Activated CD4-positive, alpha-beta T cell treated with anti-CD3 and anti-CD28 coated beads, Interleukin-2, amount 10 ng/mL, durations not matched to agents 24 days and 14 days (primary cell): ENCODE measurements around the gene SYNGR2. TPM values are rescaled to one million over a fixed set of nuclear protein-coding genes. Genes with fewer than 3 reads are reported as not detected.
A peak's percentile ranks its signal among the peaks of the same experiment; 100 is the strongest.

Experiments used
- DNase-seq: peaks from one replicate; pipeline ENCODE4 v3.0.0; 2022
- H3K27ac Mint-ChIP-seq: one replicate; pipeline ENCODE4 v1.8.0; 2022; ENCODE audit warnings: mild to moderate bottlenecking, mixed read lengths
- H3K27me3 Mint-ChIP-seq: one replicate; pipeline ENCODE4 v1.8.0; 2022; ENCODE audit warnings: mixed read lengths
- H3K36me3 Mint-ChIP-seq: one replicate; pipeline ENCODE4 v1.8.0; 2022; ENCODE audit warnings: low read depth, mild to moderate bottlenecking, mixed read lengths
- H3K4me1 Mint-ChIP-seq: one replicate; pipeline ENCODE4 v1.8.0; 2021; ENCODE audit warnings: mixed read lengths
- H3K4me3 Mint-ChIP-seq: one replicate; pipeline ENCODE4 v1.8.0; 2022; ENCODE audit warnings: mild to moderate bottlenecking, moderate library complexity, mixed read lengths
- H3K9me3 Mint-ChIP-seq: one replicate; pipeline ENCODE4 v1.8.0; 2021; ENCODE audit warnings: mixed read lengths
- intact Hi-C: fragments of 100-400 bp; cut with micrococcal nuclease; formaldehyde crosslinking; loops from one replicate; pipeline ENCODE4 v1.15.1; 2023
- total RNA-seq: library from RNA; stranded (reverse); gene quantifications from 2 replicates; pipeline ENCODE4 v1.2.3, GENCODE V29; 2022

The SYNGR2 gene
- total RNA-seq, 1 donor from 2014 or later: 125 TPM

DNA sequence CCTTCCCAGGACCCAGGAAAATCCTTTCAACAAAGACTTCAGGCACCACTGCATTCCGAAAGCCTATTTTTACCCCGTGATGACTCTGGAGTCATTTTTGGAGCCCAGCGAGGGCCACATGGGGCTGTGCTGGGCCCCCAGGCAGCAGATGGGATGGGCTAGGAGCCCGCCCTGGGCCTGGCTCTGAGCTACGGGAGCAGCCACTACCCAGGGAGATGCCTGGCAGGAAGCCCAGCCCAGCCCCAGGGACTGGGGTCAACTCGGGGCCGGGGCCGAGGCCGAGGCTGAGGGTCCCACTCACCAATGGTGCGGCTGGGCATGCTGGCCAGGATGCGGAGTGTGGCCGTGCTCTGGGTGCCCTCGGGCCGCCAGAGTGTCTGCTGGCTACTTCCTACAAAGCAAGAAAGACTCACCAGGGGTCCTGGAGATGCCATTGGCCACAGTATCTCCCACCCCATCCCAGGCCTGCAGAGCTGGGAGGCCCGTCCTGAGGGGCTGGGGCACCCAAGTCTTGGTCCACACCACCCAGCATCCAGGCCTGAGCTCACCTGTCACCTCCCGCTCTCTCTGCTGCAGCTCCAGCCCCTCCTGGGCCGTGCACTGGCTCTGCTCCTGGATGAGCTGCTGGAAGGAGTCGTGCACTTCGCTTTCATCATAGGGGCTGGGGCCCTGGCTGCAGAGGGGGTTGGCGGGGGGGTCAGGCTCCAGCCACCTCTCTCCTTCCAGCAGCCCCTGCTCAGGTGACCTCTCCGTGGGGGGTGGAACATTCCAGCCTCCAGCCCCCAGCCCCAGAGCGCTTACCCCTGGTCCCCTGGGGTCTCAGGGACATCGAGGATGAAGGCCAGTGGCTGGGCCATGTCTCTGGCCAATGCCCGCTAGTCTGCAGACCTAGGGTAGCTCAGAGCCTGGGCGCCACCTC is 42.1 kb upstream of the SYNGR2 start:
- Mint-ChIP-seq H3K36me3 (peaks cover 55% of the 10 kb centered on the region), H3K4me1 (peaks cover 63% of the 10 kb centered on the region), H3K27me3 (no peaks in the 10 kb centered on the region), H3K9me3 (no peaks in the 10 kb centered on the region), H3K27ac (peak overlapping the region; percentile 78), H3K4me3 (peak overlapping the region; percentile 91)
- peak; percentile 64 for DNase-seq
- intact Hi-C loops: loop anchor here (5.0 kb wide), 1 partner anchor 231 kb away; no protein-coding TSS in a partner anchor

GRCh38 chr17:78126895-78127238 is 41.5 kb upstream of the SYNGR2 start:
- H3K4me3 Mint-ChIP-seq: peak overlapping the region; percentile 91
- no peaks in the 10 kb centered on the region for H3K27me3 Mint-ChIP-seq
- H3K27ac Mint-ChIP-seq: peak overlapping the region; percentile 88
- peaks cover 57% of the 10 kb centered on the region for H3K4me1 Mint-ChIP-seq
- intact Hi-C loops: loop anchor here (5.0 kb wide), 1 partner anchor 230 kb away; no protein-coding TSS in a partner anchor
- no peak for DNase-seq
- no peaks in the 10 kb centered on the region for H3K9me3 Mint-ChIP-seq
- H3K36me3 Mint-ChIP-seq: peaks cover 50% of the 10 kb centered on the region

DNA sequence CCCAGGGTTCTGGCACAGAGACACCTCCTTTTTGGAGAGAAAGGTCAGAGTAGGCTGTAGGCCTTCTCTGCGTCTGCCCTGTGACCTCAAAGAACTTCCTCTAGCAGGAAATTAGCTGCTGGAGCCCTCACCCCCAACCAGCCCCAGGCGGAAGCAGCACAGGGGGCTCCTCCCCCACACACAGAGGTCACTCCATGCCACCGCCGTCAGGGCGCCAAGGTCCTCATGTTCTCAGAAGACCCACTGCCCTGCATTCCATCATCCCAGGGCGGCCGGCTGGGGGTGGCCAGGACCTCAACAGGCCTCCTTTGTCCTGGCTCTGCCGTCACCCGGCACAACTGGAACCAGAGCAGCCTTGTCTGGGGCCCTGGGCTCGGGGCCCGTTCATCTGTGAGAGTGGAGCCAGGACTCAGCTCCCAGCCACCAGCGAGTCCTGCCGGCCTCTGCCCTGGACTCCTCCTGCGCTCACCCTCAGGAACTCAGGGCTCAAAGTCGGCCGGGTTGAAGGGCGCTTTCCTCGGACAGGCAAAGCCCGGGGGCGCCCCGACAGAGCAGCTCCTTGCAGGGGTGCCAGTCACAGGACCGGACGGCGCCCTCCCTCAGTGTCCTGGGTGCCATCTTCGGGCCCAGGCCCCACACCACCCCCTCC is 41.0 kb upstream of the SYNGR2 start:
- H3K27ac Mint-ChIP-seq: peak overlapping the region; percentile 88
- intact Hi-C loops: loop anchor here (5.0 kb wide), 1 partner anchor 230 kb away; no protein-coding TSS in a partner anchor
- H3K36me3 Mint-ChIP-seq: peaks cover 48% of the 10 kb centered on the region
- H3K4me3 Mint-ChIP-seq: peak overlapping the region; percentile 91
- no peaks in the 10 kb centered on the region for H3K9me3 Mint-ChIP-seq
- no peaks in the 10 kb centered on the region for H3K27me3 Mint-ChIP-seq
- peaks cover 54% of the 10 kb centered on the region for H3K4me1 Mint-ChIP-seq
- peak; percentile 92 for DNase-seq

DNA sequence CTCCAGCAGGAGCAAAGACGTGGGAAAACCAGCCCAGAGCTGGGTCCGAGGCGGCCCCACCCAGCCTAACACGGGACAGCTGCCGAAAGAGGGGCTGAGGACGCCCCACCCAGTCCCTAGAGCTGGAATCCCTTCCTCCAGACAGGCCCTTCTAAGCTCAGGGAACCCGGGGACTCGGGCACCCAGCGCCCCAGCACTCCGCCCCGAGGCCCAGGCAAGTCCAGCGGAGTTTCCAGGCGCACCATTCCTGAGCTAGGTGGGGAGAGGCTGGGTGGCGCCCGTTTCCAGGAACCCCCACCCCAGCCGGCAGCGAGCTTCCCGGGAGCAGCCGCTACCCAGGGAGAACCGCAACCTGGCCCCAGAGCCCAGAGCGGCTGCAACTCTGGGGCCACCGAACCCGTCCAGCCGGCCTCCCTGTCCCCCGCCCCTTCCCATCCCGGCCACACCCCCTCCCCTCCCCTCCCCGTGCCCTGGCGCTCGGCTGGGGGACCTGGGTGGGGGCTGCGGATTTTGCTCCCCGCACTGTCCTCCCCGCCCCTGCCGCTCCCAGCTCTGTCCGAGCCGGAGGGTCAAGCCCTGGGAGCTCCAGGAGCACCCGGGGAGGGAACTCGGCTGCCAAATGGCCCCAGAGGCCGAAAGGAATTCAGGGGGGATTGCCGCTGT is 40.4 kb upstream of the SYNGR2 start:
- peak; percentile 74 for DNase-seq
- intact Hi-C loops: loop anchor here (5.0 kb wide), 1 partner anchor 229 kb away; no protein-coding TSS in a partner anchor
- Mint-ChIP-seq H3K4me3 (peak overlapping the region; percentile 91), H3K9me3 (no peaks in the 10 kb centered on the region), H3K27me3 (no peaks in the 10 kb centered on the region), H3K36me3 (peaks cover 46% of the 10 kb centered on the region), H3K27ac (peak overlapping the region; percentile 88), H3K4me1 (peaks cover 53% of the 10 kb centered on the region)

- peaks cover 52% of the 10 kb centered on the region for H3K4me1 Mint-ChIP-seq
- no peaks in the 10 kb centered on the region for H3K9me3 Mint-ChIP-seq
- peak within 1 kb of the TSS; percentile 97 for H3K27ac Mint-ChIP-seq
- H3K27me3 Mint-ChIP-seq: no peaks in the 10 kb centered on the region
- H3K36me3 Mint-ChIP-seq: peaks cover 46% of the 10 kb centered on the region
- peak; percentile 91 for DNase-seq
- intact Hi-C loops: loop anchor here (5.0 kb wide), 1 partner anchor 229 kb away; no protein-coding TSS in a partner anchor
- peak within 1 kb of the TSS; percentile 99 for H3K4me3 Mint-ChIP-seq
Measured at GRCh38 chr17:78128551-78129350, 39.6 kb upstream of the SYNGR2 start, which contains the start of gene TMC6. Gene TMC6 (minus strand): TSS chr17:78128755. CDS start chr17:78126832, 1,923 bp downstream.

DNA sequence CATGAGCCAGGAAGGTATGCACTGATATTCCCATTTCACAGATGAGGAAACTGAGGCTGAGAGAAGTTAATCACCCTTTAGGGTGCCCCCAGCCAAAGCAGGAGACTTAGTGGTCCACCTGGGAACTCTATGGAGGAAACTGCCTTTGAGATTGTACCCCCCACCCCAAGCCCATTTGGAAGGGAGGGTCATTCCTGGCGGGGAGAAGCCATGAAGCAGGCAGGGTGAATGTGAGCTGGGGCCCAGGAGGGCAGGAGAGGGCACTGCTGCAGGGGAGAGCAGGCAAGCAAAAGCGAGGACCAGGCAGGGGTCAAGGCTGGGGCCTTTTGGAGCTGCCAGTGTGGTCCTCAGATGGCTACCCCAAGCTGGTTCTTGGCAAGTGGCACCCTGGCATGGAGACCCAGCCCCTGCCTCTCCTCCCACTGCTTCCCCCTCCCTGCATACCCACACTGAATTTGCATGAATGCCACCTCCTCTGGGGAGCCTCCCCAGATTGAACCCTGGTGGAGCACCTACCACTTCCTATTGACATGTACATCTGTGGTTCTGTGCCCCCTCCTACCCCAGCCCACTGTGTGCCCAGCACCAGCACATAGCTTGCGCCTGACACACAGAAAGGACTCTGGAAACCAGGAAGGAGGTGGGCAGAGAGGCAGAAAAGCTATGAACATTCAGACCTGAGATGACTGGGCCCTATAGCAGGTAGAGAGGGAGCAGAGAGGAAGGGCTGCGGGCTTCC is 38.9 kb upstream of the SYNGR2 start:
- Mint-ChIP-seq H3K27me3 (no peaks in the 10 kb centered on the region), H3K27ac (peak overlapping the region; percentile 97), H3K4me3 (peak overlapping the region; percentile 99), H3K36me3 (peaks cover 46% of the 10 kb centered on the region), H3K4me1 (peaks cover 52% of the 10 kb centered on the region), H3K9me3 (no peaks in the 10 kb centered on the region)
- intact Hi-C loops: loop anchor here (1.0 to 5.0 kb wide), 6 partner anchors 11 to 1708 kb away; partner anchors contain the start of genes CBX4, SYNGR2 and TNRC6C
- peak; percentile 84 for DNase-seq

GRCh38 chr17:78130090-78130436 is 38.3 kb upstream of the SYNGR2 start:
- Mint-ChIP-seq H3K36me3 (peaks cover 48% of the 10 kb centered on the region), H3K27me3 (no peaks in the 10 kb centered on the region), H3K27ac (peak overlapping the region; percentile 97), H3K9me3 (no peaks in the 10 kb centered on the region), H3K4me3 (peak overlapping the region; percentile 99), H3K4me1 (peaks cover 52% of the 10 kb centered on the region)
- intact Hi-C loops: loop anchor here (1.0 to 5.0 kb wide), 5 partner anchors 10 to 1707 kb away; partner anchors contain the start of genes CBX4, SYNGR2 and TNRC6C
- DNase-seq: no peak

DNA sequence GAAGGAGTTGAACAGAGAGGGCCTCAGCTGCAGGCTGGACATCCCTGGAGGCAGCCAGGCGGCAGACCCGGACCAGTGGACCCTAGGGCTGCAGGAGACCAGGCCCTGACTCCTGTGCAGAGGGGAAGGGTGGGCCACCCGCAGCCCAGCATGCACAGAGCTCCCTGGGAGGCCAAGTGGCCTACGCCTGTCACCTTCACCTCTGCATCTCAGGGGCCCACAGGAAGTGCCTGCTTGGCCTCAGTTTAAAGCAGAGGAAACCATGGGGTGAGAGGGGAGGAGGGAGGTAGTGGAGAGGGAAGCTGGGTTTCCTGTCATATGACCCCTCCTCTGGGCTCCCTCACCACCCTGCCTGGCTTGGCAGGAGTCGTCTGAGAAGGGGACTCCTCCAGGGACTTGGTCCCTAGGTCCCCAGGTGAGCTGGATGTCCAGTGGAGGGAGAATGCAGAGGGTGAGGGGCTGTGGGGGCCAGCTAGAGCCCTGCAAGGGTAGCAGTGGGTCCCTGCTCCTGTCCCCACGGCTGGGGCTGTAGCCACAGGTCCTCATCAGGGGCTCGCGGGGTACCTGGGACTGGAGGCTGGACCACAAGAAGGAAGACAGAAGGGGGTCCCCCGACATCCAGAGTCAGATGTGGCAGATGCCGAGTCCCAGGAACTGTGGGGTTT is 37.8 kb upstream of the SYNGR2 start, which contains the start of gene TMC8:
TMC8 (plus strand) TSS at position 335 of the 665 bp plus-strand sequence. CDS start 818 bp downstream, outside the sequence.
- H3K4me3 Mint-ChIP-seq: peak within 1 kb of the TSS; percentile 99
- H3K9me3 Mint-ChIP-seq: no peaks in the 10 kb centered on the region
- intact Hi-C loops: loop anchor here (1.0 to 5.0 kb wide), 5 partner anchors 10 to 1707 kb away; partner anchors contain the start of genes CBX4, SYNGR2 and TNRC6C
- H3K27me3 Mint-ChIP-seq: no peaks in the 10 kb centered on the region
- peak; percentile 95 for DNase-seq
- peaks cover 55% of the 10 kb centered on the region for H3K4me1 Mint-ChIP-seq
- H3K27ac Mint-ChIP-seq: peak within 1 kb of the TSS; percentile 97
- peaks cover 50% of the 10 kb centered on the region for H3K36me3 Mint-ChIP-seq

DNA sequence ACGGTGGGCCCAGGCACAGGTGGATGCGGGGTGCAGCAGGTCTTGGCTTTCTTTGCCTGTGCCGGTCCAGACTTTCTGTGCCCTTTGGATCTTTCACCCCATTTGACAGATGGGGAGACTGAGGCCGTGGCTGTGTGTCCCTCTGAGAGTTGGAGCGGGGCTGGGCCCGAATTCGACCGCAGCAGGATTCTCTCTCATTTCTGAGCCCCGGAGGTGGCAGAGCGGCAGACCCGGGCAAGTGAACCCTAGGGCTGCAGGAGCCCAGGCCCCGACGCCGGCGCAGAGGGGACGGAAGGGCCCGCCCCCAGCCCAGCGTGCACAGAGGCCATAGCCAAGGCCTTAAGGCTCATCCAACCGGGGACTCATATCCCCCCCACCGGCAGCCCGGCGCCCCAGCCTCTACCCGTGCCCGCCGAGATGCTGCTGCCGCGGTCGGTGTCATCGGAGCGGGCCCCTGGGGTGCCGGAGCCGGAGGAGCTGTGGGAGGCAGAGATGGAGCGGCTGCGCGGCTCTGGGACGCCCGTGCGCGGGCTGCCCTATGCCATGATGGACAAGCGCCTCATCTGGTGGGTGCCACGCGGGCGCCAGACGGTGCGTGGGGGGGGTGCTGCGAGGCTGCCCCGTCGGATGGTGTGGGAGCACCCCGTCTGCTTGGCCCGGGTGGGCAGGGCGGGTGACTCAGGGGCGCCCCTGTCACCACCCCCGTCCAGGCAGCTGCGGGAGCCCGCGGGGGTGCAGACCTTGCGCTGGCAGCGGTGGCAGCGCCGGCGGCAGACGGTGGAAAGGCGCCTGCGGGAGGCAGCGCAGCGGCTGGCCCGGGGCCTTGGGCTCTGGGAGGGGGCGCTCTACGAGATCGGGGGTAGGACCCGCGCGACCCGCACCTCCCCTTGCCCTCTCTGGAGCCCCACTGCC is 37.0 kb upstream of the SYNGR2 start:
- H3K4me1 Mint-ChIP-seq: peaks cover 60% of the 10 kb centered on the region
- H3K27ac Mint-ChIP-seq: peak overlapping the region; percentile 97
- intact Hi-C loops: loop anchor here (1.0 to 5.0 kb wide), 5 partner anchors 10 to 1706 kb away; partner anchors contain the start of genes CBX4, SYNGR2 and TNRC6C
- peak; percentile 85 for DNase-seq
- H3K36me3 Mint-ChIP-seq: peaks cover 56% of the 10 kb centered on the region
- H3K4me3 Mint-ChIP-seq: peak overlapping the region; percentile 99
- no peaks in the 10 kb centered on the region for H3K27me3 Mint-ChIP-seq
- H3K9me3 Mint-ChIP-seq: no peaks in the 10 kb centered on the region

DNA sequence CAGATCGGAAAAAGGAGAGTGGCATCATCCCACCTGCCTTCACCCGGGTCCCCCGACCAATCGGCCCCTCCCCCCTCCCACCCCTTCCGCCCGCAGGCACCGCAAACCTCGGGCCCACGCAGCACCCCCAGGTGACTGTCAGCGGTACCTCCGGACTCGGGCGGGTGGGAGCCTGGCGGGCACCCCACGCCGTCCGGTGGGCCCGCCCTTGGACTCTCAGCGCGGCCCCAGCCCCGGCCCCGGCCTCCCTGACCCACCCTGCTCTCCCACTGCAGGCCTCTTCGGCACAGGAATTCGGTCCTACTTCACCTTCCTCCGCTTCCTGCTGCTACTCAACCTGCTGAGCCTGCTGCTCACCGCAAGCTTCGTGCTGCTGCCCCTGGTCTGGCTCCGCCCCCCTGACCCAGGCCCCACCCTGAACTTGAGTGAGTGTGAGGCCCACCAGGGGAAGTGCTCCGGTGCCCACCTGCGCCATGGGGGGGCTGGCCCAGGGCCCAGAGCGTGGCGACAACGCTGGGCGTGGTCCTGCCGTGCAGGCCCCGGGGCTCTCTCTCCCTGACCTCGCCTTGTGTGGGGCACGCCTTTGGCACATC is 36.2 kb upstream of the SYNGR2 start:
- no peaks in the 10 kb centered on the region for H3K9me3 Mint-ChIP-seq
- intact Hi-C loops: loop anchor here (1.0 to 5.0 kb wide), 4 partner anchors 11 to 1705 kb away; partner anchors contain the start of genes CBX4 and SYNGR2
- DNase-seq: peak; percentile 91
- peaks cover 59% of the 10 kb centered on the region for H3K36me3 Mint-ChIP-seq
- peaks cover 62% of the 10 kb centered on the region for H3K4me1 Mint-ChIP-seq
- peak overlapping the region; percentile 67 for H3K27ac Mint-ChIP-seq
- H3K27me3 Mint-ChIP-seq: no peaks in the 10 kb centered on the region
- H3K4me3 Mint-ChIP-seq: peak overlapping the region; percentile 83
